Astrocyte (in vitro differentiated cells and primary cell): ENCODE measurements around the gene GPR137. TPM values are rescaled to one million over a fixed set of nuclear protein-coding genes. Genes with fewer than 3 reads are reported as not detected.
A peak's percentile ranks its signal among the peaks of the same experiment; 100 is the strongest.

Experiments
- DNase-seq: peaks from one replicate; pipeline ENCODE4 v3.0.0-alpha.2; 2010; ENCODE audit warnings: low read depth
- FAIRE-seq: peaks from 2 replicates; lab custom pipeline; 2011; peaks lifted over from hg19 to GRCh38; lab: Jason Lieb, UNC
- H2AFZ ChIP-seq: 2 replicates; pipeline ENCODE4 v1.6.0; 2012; ENCODE audit warnings: low read depth, low read length, inconsistent platforms
- H3K27ac ChIP-seq: 2 replicates; pipeline ENCODE4 v1.5.1; 2011; ENCODE audit warnings: low read depth, low read length, inconsistent platforms
- H3K27me3 ChIP-seq: 2 replicates; pipeline ENCODE4 v1.6.0; 2011; ENCODE audit warnings: low read length, inconsistent platforms; ENCODE audit not compliant: insufficient read depth
- H3K36me3 ChIP-seq: 2 replicates; pipeline ENCODE4 v1.5.1; 2011; ENCODE audit warnings: low read length, inconsistent platforms; ENCODE audit not compliant: insufficient read depth
- H3K4me1 ChIP-seq: 2 replicates; pipeline ENCODE4 v1.5.1; 2011; ENCODE audit warnings: low read length, inconsistent platforms; ENCODE audit not compliant: insufficient read depth
- H3K4me2 ChIP-seq: 2 replicates; pipeline ENCODE4 v1.6.0; 2012; ENCODE audit warnings: low read length, inconsistent platforms
- H3K4me3 ChIP-seq: 2 replicates; pipeline ENCODE4 v1.5.1; 2011; ENCODE audit warnings: low read depth, mild to moderate bottlenecking, low read length, inconsistent platforms; ENCODE audit not compliant: insufficient read depth
- H3K79me2 ChIP-seq: 2 replicates; pipeline ENCODE4 v1.6.0; 2012; ENCODE audit warnings: mild to moderate bottlenecking, low read length, inconsistent platforms; ENCODE audit not compliant: insufficient read depth
- H3K9ac ChIP-seq: 2 replicates; pipeline ENCODE4 v1.6.0; 2012; ENCODE audit warnings: mild to moderate bottlenecking, low read length, inconsistent platforms
- H3K9me3 ChIP-seq: 2 replicates; pipeline ENCODE4 v1.5.1; 2012; ENCODE audit warnings: low read depth, mild to moderate bottlenecking, low read length, inconsistent platforms; ENCODE audit not compliant: insufficient read depth
- H4K20me1 ChIP-seq: 2 replicates; pipeline ENCODE4 v1.6.0; 2012; ENCODE audit warnings: low read length, inconsistent platforms; ENCODE audit not compliant: insufficient read depth
- H3K27ac Mint-ChIP-seq: one replicate; pipeline ENCODE4 v1.8.0; 2021; ENCODE audit warnings: mild to moderate bottlenecking, mixed read lengths; ENCODE audit not compliant: unreplicated experiment
- H3K27me3 Mint-ChIP-seq: one replicate; pipeline ENCODE4 v1.8.0; 2021; ENCODE audit warnings: low read depth, mixed read lengths; ENCODE audit not compliant: unreplicated experiment
- H3K36me3 Mint-ChIP-seq: one replicate; pipeline ENCODE4 v1.8.0; 2021; ENCODE audit warnings: low read depth, mixed read lengths; ENCODE audit not compliant: unreplicated experiment
- H3K4me1 Mint-ChIP-seq: one replicate; pipeline ENCODE4 v1.8.0; 2021; ENCODE audit warnings: low read depth, mixed read lengths; ENCODE audit not compliant: unreplicated experiment
- H3K4me3 Mint-ChIP-seq: one replicate; pipeline ENCODE4 v1.8.0; 2021; ENCODE audit warnings: mild to moderate bottlenecking, moderate library complexity, mixed read lengths; ENCODE audit not compliant: unreplicated experiment
- H3K9me3 Mint-ChIP-seq: one replicate; pipeline ENCODE4 v1.8.0; 2021; ENCODE audit warnings: mild to moderate bottlenecking, mixed read lengths; ENCODE audit not compliant: unreplicated experiment
- EZH2 ChIP-seq: IDR thresholded peaks from 2 replicates; pipeline ENCODE4 v1.6.1; 2012; ENCODE audit warnings: mild to moderate bottlenecking, low read length, inconsistent platforms; ENCODE audit not compliant: insufficient read depth
- total RNA-seq: library from RNA; stranded (reverse); gene quantifications from 2 replicates; pipeline ENCODE4 v1.2.1, GENCODE V29; 2021
- TF ChIP-seq, protein P1 (sequence below): IDR thresholded peaks from 2 replicates; pipeline ENCODE4 v1.5.1; 2011; ENCODE audit warnings: low read depth, mild to moderate bottlenecking, inconsistent platforms, low read length, moderate library complexity; ENCODE audit not compliant: insufficient read depth

Gene GPR137
- total RNA-seq, 1 donor from 2014 or later: 46.8 TPM

DNA sequence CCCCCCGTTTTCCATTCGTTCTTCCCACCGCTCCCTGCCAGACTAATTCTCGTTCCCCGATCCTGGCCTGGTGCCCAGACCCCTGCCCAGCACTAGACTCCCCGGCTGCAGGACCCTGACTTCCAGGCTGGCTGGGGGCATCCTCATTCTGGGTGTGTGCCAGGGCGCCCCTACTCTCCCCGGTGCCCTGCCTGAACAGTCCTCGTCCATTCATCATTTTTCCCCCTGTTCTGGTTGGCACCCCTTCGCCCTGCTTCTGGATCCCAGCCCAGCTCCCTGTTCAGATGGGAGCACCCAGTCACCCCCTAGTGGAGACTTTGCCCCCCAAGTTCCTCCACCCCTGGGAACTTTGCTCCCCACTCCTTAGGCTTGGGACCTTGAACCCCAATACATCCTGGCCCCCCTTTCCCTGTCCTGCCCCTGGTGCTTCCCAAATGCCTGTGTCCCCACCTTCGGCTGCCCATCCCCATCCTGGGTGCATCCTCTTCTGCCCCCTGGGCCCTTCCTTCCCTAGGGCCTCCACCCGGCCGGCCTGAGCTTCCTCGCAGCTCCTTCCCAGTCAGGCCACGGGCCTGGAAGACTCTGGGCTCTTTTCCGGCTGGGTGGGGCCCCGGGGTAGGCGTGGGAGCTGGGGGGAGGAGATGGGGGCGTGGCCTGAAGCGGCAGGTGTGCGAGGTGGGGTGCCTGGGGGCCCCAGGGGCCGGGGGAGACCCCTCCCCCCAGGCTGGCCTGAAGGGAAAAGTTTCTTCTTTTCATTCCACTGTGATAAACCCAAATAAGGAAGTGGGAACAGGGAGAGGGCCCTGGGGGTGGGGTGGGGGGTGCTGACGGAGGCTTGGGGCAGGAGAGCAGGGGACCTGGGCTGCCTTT is 33.4 kb upstream of the GPR137 start:
- no peak for DNase-seq
- Histone ChIP-seq H2AFZ (peak overlapping the region; percentile 55), H3K4me1 (peaks cover 22% of the 10 kb centered on the region), H3K9me3 (no peaks in the 10 kb centered on the region), H3K9ac (peak overlapping the region; percentile 88), H4K20me1 (peaks cover 29% of the 10 kb centered on the region), H3K27me3 (no peaks in the 10 kb centered on the region), H3K4me2 (peak overlapping the region; percentile 99), H3K79me2 (peaks cover 29% of the 10 kb centered on the region), H3K27ac (no peak overlapping the region), H3K4me3 (peak overlapping the region; percentile 80), H3K36me3 (peaks cover 6% of the 10 kb centered on the region)
- TF ChIP-seq EZH2: no peak
- TF ChIP-seq, protein P1, sequence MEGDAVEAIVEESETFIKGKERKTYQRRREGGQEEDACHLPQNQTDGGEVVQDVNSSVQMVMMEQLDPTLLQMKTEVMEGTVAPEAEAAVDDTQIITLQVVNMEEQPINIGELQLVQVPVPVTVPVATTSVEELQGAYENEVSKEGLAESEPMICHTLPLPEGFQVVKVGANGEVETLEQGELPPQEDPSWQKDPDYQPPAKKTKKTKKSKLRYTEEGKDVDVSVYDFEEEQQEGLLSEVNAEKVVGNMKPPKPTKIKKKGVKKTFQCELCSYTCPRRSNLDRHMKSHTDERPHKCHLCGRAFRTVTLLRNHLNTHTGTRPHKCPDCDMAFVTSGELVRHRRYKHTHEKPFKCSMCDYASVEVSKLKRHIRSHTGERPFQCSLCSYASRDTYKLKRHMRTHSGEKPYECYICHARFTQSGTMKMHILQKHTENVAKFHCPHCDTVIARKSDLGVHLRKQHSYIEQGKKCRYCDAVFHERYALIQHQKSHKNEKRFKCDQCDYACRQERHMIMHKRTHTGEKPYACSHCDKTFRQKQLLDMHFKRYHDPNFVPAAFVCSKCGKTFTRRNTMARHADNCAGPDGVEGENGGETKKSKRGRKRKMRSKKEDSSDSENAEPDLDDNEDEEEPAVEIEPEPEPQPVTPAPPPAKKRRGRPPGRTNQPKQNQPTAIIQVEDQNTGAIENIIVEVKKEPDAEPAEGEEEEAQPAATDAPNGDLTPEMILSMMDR: peak; percentile 34
- no peak for FAIRE-seq
- peak overlapping the region; percentile 87 for H3K27ac Mint-ChIP-seq
- peak overlapping the region; percentile 91 for H3K4me3 Mint-ChIP-seq
- H3K9me3 Mint-ChIP-seq: no peaks in the 10 kb centered on the region
- peaks cover 9% of the 10 kb centered on the region for H3K4me1 Mint-ChIP-seq
- H3K36me3 Mint-ChIP-seq: peaks cover 7% of the 10 kb centered on the region
- no peaks in the 10 kb centered on the region for H3K27me3 Mint-ChIP-seq

DNA sequence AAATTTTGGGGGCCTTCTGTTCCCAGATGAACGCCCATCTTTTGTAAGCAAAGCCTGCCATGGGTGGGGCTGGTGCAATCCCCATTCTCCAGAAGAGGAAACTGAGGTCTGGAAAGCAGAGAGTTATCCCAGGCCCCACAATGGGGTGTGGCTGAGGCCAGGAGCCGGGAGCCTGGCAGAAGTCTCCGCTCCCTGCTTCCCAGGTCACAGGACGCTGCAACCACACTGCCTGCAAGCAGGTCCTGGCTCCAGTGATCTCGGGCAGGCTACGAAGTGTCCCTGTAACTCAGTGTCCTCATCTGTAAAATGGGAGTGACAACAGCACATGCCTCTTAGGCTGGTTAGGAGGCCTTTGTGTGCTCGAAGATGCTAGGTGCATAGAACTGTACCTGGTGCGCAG is 32.6 kb upstream of the GPR137 start:
- Histone ChIP-seq H3K9ac (no peak overlapping the region), H3K9me3 (no peaks in the 10 kb centered on the region), H3K4me1 (peaks cover 18% of the 10 kb centered on the region), H2AFZ (no peak overlapping the region), H3K27me3 (no peaks in the 10 kb centered on the region), H3K4me2 (peak overlapping the region; percentile 99), H3K27ac (no peak overlapping the region), H3K4me3 (no peak overlapping the region), H4K20me1 (peaks cover 29% of the 10 kb centered on the region), H3K36me3 (peaks cover 8% of the 10 kb centered on the region), H3K79me2 (peaks cover 29% of the 10 kb centered on the region)
- FAIRE-seq (no peak), DNase-seq (no peak)
- TF ChIP-seq, protein P1: no peak
- TF ChIP-seq EZH2: no peak
- H3K27ac Mint-ChIP-seq: no peak overlapping the region
- no peaks in the 10 kb centered on the region for H3K27me3 Mint-ChIP-seq
- peak overlapping the region; percentile 80 for H3K4me3 Mint-ChIP-seq
- no peaks in the 10 kb centered on the region for H3K9me3 Mint-ChIP-seq
- H3K36me3 Mint-ChIP-seq: peaks cover 11% of the 10 kb centered on the region
- peaks cover 8% of the 10 kb centered on the region for H3K4me1 Mint-ChIP-seq

- DNase-seq (no peak), FAIRE-seq (no peak)
- TF ChIP-seq EZH2: no peak
- TF ChIP-seq, protein P1: no peak
- Histone ChIP-seq H3K36me3 (peaks cover 8% of the 10 kb centered on the region), H3K79me2 (peaks cover 29% of the 10 kb centered on the region), H3K4me2 (peak overlapping the region; percentile 99), H3K27ac (no peak overlapping the region), H4K20me1 (peaks cover 29% of the 10 kb centered on the region), H3K27me3 (no peaks in the 10 kb centered on the region), H3K9ac (no peak overlapping the region), H3K4me1 (peaks cover 18% of the 10 kb centered on the region), H2AFZ (no peak overlapping the region), H3K4me3 (no peak overlapping the region), H3K9me3 (no peaks in the 10 kb centered on the region)
- Mint-ChIP-seq H3K36me3 (peaks cover 11% of the 10 kb centered on the region), H3K9me3 (no peaks in the 10 kb centered on the region), H3K27ac (no peak overlapping the region), H3K27me3 (no peaks in the 10 kb centered on the region), H3K4me1 (peaks cover 8% of the 10 kb centered on the region), H3K4me3 (peak overlapping the region; percentile 80)
Measured at GRCh38 chr11:64253481-64253880, 32.2 kb upstream of the GPR137 start.
